H1 (cell line): ENCODE measurements around the gene CEL.

ENCODE experiments used
- ATF2 ChIP-seq: IDR thresholded peaks from 2 replicates; pipeline ENCODE4 v1.6.1; 2012; ENCODE audit warnings: low read length, inconsistent platforms
- HDAC6 ChIP-seq: IDR thresholded peaks from one replicate; pipeline ENCODE4 v1.7.1; 2012; ENCODE audit warnings: low read depth, mild to moderate bottlenecking, inconsistent platforms, low read length, moderate library complexity
- MAX ChIP-seq: IDR thresholded peaks from 2 replicates; pipeline ENCODE4 v1.6.1; 2012; ENCODE audit warnings: inconsistent platforms
- POLR2A ChIP-seq, 2 experiments: IDR thresholded peaks; 1 replicate in 1 of 2; 2 replicates in 1 of 2; pipeline ENCODE4 v1.6.1; 2011; ENCODE audit warnings: low read depth in 2 of 2, low read length in 2 of 2, mild to moderate bottlenecking in 2 of 2; ENCODE audit errors: control extremely low read depth in 1 of 2
- RBBP5 ChIP-seq: IDR thresholded peaks from 2 replicates; pipeline ENCODE4 v1.7.1; 2012; ENCODE audit warnings: low read depth, mild to moderate bottlenecking, inconsistent platforms, low read length, moderate library complexity, borderline replicate concordance
- TF ChIP-seq, protein P1 (sequence below): IDR thresholded peaks from 2 replicates; pipeline ENCODE4 v1.6.1; 2011; ENCODE audit warnings: low read length, improper control_type of control experiment

DNA sequence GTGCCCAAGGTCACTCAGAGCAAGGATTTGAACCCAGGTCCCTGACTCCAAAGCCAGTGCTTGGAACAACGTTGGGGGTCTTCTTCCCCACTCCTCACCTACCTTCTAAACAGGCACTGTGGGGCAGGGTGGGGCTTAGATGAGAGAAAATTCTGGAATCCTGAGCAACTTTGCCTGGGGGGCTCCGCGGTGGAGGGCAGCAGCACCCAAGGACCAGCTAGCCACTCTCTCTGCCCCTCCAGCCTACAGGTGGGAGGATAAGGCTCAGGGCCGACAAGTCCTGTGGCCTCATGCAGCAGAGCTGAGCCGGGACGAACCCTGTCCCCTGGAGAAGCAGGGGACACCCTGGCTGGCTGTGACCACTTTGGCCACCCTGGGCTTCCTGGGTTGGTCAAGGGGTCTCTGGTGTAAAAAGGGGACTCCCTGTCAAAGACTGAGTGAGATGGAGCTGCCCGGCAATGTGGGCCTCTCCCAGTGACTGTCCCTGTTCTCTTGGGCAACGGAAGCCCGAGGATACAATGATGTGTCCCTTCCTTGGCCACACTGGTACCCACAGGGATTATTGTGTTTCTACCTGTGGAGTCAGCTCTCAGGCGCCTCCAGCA lies 26.5 kb downstream of the CEL start:
- TF ChIP-seq ATF2 (no peak), RBBP5 (no peak), POLR2A (IDR thresholded peaks at IDR 0.05; ENCODE audit: control extremely low read depth in 1 of 2, low read depth in 2 of 2, low read length in 2 of 2) (no peak), MAX (no peak), HDAC6 (no peak)
- TF ChIP-seq, protein P1, sequence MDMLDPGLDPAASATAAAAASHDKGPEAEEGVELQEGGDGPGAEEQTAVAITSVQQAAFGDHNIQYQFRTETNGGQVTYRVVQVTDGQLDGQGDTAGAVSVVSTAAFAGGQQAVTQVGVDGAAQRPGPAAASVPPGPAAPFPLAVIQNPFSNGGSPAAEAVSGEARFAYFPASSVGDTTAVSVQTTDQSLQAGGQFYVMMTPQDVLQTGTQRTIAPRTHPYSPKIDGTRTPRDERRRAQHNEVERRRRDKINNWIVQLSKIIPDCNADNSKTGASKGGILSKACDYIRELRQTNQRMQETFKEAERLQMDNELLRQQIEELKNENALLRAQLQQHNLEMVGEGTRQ = no peak
